LNCAP (cell line): ENCODE measurements around the gene F10.

Experiments
- TF ChIP-seq, protein P1 (sequence below): fragments of 450-650 bp; IDR thresholded peaks from 2 replicates; pipeline ENCODE4 v1.5.1; 2017; ENCODE audit warnings: mild to moderate bottlenecking

F10 gene

DNA sequence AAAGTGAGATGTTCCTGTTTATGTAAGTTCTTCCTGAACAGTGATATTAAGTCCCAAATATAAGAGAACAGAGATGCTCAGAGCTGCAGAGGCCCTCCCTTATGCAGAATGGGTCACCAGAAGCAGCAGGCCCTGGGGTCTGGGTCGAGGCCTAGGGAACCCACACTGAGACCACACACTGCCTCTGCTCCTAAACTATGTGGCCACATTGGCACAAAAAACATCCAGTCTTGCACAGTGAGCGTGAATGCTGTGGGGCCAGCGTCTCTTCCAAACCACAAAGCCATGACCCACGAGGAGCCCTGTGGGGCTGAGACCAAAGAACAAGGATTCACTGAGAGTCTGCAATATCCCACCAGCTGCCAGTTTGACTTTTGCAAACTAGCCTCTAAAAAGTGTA lies 59.4 kb downstream of the F10 start:
- TF ChIP-seq, protein P1, sequence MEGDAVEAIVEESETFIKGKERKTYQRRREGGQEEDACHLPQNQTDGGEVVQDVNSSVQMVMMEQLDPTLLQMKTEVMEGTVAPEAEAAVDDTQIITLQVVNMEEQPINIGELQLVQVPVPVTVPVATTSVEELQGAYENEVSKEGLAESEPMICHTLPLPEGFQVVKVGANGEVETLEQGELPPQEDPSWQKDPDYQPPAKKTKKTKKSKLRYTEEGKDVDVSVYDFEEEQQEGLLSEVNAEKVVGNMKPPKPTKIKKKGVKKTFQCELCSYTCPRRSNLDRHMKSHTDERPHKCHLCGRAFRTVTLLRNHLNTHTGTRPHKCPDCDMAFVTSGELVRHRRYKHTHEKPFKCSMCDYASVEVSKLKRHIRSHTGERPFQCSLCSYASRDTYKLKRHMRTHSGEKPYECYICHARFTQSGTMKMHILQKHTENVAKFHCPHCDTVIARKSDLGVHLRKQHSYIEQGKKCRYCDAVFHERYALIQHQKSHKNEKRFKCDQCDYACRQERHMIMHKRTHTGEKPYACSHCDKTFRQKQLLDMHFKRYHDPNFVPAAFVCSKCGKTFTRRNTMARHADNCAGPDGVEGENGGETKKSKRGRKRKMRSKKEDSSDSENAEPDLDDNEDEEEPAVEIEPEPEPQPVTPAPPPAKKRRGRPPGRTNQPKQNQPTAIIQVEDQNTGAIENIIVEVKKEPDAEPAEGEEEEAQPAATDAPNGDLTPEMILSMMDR: no peak

DNA sequence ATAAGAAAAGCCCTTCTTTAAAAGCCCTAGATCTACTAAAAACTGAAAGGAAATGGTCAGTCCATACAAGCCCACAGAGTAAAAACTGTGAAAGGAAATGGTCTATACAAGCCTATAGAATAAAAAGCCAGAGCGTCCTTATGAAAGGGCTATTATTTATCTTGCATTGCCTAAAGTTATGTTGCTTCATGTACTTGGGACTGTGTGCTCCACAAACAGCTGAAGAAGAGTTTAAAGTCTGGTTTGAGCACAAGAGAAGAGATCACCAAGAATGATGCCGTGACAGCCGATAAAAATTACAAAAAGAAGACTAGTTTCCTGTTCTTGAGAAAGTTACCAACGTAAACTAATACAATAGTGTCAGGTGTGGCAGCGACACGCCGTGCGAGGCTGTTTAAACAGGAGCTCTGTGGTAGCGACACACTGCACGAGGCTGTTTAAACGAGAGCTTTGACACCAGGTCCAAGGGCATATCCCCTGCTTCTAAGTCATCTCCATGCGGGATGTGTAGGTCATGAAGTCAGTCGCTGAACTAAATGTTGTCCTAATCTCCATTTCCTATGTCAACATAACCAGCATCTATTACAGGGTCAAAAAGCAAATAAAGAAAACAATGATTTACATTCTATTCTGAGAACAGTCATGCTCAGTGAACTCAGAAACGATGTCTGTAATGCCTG lies 61.0 kb downstream of the F10 start:
- TF ChIP-seq, protein P1: no peak

DNA sequence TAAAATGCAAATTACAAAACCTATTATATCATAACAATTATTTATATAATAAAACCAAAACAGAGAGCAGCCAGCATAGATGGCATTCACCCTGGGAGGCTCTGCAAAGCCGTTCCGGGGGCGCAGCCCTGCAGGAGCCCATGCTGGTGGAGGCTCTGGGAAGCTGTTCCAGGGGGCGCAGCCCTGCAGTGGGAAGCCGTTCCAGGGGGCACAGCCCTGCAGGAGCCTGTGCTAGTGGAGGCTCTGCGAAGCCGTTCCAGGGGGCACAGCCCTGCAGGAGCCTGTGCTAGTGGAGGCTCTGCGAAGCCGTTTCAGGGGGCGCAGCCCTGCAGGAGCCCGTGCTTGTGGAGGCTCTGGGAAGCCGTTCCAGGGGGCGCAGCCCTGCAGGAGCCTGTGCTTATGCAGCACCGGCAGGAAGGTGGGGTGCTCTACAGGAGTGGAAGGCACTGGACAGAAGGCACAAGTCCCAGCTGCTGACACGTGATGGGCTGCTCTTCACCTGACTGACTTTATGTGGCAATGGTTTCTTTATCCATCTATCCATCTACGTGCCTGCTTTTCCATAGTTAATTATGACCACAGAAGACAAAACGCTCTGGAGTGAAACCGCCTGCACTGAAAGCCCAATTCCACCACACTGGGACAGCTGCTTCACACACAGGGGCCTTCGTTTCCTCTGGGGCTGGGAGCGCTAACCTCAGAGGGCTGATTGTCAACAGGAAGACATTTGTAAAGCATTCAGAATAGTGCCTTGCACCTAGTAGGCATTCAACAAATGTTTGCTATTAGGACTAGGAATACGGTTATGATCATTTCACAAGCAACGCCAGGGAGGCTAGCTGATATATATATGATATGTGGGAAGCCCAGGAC lies 62.2 kb downstream of the F10 start:
- TF ChIP-seq, protein P1: no peak

DNA sequence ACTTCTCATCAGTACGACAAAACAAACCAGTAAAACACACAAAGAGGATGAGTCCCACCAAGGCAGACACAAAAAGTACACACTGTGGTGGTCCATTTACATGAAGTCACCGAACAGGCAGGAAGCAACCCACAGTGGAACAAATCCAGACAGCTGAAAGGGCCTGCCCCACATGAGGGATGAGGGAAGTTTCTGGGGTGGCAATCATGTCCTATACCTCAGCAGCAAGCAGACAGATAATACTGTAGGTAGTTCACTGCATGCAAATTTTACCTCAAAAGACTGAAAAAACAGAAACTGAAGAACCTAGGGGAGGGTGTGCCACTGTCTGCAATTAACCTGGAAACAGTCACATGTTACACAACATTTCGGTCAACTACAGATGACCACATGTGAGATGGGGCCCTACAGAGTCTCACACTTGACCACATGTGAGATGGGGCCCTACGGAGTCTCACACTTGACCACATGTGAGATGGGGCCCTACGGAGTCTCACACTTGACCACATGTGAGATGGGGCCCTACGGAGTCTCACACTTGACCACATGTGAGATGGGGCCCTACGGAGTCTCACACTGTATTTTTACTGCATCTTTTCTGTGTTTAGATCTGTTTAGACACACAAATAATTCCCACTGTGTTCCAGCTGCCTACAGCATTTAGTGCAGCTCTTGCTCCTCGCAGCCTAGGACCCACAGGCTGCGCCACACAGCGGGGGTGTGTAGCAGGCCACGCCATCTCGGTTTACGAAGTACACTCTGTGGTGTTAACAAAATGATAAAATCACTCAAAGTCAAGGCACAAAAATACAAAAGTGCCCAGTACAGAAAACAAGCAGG lies 63.7 kb downstream of the F10 start:
- TF ChIP-seq, protein P1: no peak

DNA sequence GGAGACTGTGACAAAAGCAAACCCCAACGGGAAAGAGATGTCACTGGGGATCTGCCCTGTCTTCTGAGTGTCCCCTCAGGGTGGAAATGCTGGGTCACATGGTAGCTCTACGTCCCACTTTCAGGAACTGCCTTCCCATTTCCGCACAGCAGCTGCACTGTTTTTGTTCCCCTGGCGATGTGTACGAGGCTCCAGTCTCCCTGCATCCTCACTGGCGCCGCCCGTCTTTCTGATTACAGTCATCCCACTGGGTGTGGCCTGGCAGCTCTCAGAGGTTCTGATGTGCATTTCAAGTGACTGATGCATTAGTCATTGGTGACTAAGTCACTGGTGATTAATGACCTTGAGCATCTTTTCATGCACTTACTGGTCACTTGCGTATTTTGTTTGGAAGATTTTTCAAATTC lies 64.7 kb downstream of the F10 start:
- TF ChIP-seq, protein P1: no peak

DNA sequence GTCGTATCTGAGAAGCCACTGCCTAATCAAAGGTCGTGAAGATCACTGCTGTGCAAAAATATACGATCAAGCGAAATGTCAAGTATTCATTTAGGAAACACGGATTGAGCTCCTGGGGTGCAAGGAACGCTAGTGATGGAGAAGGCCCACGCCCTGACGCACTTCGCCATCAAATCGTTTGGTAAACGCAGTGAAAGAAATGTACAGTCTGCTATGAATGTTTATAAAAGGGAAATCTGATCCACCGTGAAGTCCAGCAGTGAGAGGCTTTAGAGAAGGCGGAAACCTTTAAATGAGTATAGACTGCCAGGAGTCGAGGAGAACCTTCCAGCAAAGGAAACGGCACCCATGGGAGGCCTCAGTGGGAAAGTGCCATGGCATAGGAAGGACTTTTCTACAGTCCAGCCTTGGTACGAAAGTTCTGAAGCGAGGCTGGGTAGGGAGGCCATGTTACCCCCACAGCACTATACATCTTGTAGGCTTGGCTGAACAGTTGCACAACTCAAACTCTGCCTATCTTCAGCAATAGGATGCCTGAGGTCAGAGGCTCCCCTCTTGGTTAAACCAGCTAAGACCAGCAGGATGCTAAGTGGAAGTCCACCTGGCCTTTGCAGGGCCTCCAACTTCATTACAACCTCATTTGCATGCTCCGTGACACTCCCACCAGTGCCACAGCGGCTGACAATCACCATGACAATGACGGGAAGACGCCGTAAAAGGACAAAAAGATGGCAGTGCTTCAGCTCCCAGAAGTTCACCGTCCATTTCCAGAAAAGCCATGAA lies 65.5 kb downstream of the F10 start:
- TF ChIP-seq, protein P1: no peak

DNA sequence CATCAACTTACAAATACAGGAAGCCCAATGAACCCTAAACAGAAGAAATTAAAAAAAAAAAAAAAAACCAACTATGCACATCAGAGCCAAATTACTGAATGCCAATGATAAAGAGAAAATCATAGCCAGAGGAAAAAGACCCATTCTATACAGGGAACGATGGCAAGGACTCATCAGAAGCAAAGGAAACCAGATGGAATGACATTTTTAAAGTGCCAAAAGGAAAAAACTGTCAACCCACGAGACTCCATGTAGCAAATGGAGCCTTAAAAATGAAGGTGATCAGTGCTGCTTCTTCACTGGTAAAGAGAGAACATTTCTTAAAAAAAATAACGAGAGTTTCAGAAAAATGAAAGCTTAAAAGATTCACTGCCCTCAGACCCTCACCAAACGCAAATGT lies 67.6 kb downstream of the F10 start:
- TF ChIP-seq, protein P1: no peak
